A204.1 (cell line): ENCODE data around the gene PRMT7.

Experiments used
- FAIRE-seq: peaks from 2 replicates; lab custom pipeline; 2012; peaks lifted over from hg19 to GRCh38; lab: Jason Lieb, UNC

PRMT7 gene

GRCh38 chr16:68310774-68311511, at the start of gene PRMT7, which contains the start of gene SLC7A6OS:
Gene PRMT7, plus strand, starts transcription at chr16:68311019. Its CDS starts 4,961 bp downstream, at chr16:68315980.
Gene SLC7A6OS, minus strand, starts transcription at chr16:68310946. Its CDS starts 20 bp downstream, at chr16:68310926.
- peak; percentile 44 for FAIRE-seq

GRCh38 chr16:68263559-68264127, 47.2 kb upstream of the PRMT7 start:
- FAIRE-seq = no peak

- FAIRE-seq = no peak
Observed at GRCh38 chr16:68264128-68265077, 46.4 kb upstream of the PRMT7 start, which contains the start of gene SLC7A6. Gene SLC7A6, plus strand, starts transcription at chr16:68264526. Its CDS starts 10,201 bp downstream, at chr16:68274727.

GRCh38 chr16:68265078-68265920, 45.5 kb upstream of the PRMT7 start:
- FAIRE-seq = no peak

GRCh38 chr16:68267612-68268405, 43.0 kb upstream of the PRMT7 start:
- no peak for FAIRE-seq

GRCh38 chr16:68269793-68270192, 41.0 kb upstream of the PRMT7 start:
- FAIRE-seq = no peak

- FAIRE-seq = no peak
Observed at GRCh38 chr16:68270353-68270752, 40.5 kb upstream of the PRMT7 start.

GRCh38 chr16:68272507-68273209, 38.2 kb upstream of the PRMT7 start:
- FAIRE-seq = no peak

GRCh38 chr16:68273459-68273858, 37.4 kb upstream of the PRMT7 start:
- no peak for FAIRE-seq

- no peak for FAIRE-seq
Observed at GRCh38 chr16:68273896-68274295, 36.9 kb upstream of the PRMT7 start.

GRCh38 chr16:68274441-68274840, 36.4 kb upstream of the PRMT7 start:
- no peak for FAIRE-seq

GRCh38 chr16:68275611-68276191, 35.1 kb upstream of the PRMT7 start:
- FAIRE-seq = no peak

GRCh38 chr16:68276223-68276622, 34.6 kb upstream of the PRMT7 start:
- no peak for FAIRE-seq

GRCh38 chr16:68279726-68280558, 30.9 kb upstream of the PRMT7 start:
- no peak for FAIRE-seq

GRCh38 chr16:68281368-68282063, 29.3 kb upstream of the PRMT7 start:
- no peak for FAIRE-seq

- no peak for FAIRE-seq
Observed at GRCh38 chr16:68282064-68282452, 28.8 kb upstream of the PRMT7 start.

- no peak for FAIRE-seq
Observed at GRCh38 chr16:68283346-68283745, 27.5 kb upstream of the PRMT7 start.
